Naive thymus-derived CD8-positive, alpha-beta T cell (primary cell): ENCODE results near the gene PRSS27. TPM values are rescaled to one million over a fixed set of nuclear protein-coding genes. Genes with fewer than 3 reads are reported as not detected.

Experiments
- ATAC-seq, 2 donors: fragments of 150-1000 bp; cut with Tn5 transposase in 1 of 2; sonication (Bioruptor Pico), chemical (Tn5 transposase) in 1 of 2; 1 replicate in 1 of 2; 2 replicates in 1 of 2; pipeline ENCODE4 v1.10.0; 2021; ENCODE audit warnings: mild to moderate bottlenecking in 2 of 2, moderate library complexity in 2 of 2
- POLR2A ChIA-PET: fragments of 350-600 bp; sonication (Branson Sonifier 250); formaldehyde crosslinking; loops from one replicate; lab custom pipeline; 2021; ENCODE audit warnings: antibody characterized with exemption; lab: Charles Lee
- DNase-seq, 10 donors: peaks; one replicate each; pipeline versions ENCODE4 v3.0.0 to v3.0.0-alpha.2; 2020 to 2022
- H3K27ac Mint-ChIP-seq, 10 donors: one replicate each; pipeline ENCODE4 v1.8.0; 2020 to 2022; ENCODE audit warnings: mild to moderate bottlenecking in 10 of 10, mixed read lengths in 10 of 10, moderate library complexity in 4 of 10, inconsistent platforms in 1 of 10
- H3K27me3 Mint-ChIP-seq, 5 donors: one replicate each; pipeline ENCODE4 v1.8.0; 2021 to 2022; ENCODE audit warnings: mixed read lengths in 5 of 5
- H3K36me3 Mint-ChIP-seq, 3 donors: one replicate each; pipeline ENCODE4 v1.8.0; 2020 to 2022; ENCODE audit warnings: mixed read lengths in 3 of 3, mild to moderate bottlenecking in 2 of 3, inconsistent platforms in 1 of 3
- H3K4me1 Mint-ChIP-seq, 4 donors: one replicate each; pipeline ENCODE4 v1.8.0; 2021 to 2022; ENCODE audit warnings: mixed read lengths in 4 of 4
- H3K4me3 Mint-ChIP-seq, 10 donors: one replicate each; pipeline ENCODE4 v1.8.0; 2020 to 2022; ENCODE audit warnings: mild to moderate bottlenecking in 10 of 10, mixed read lengths in 10 of 10, moderate library complexity in 6 of 10, inconsistent platforms in 1 of 10
- H3K9me3 Mint-ChIP-seq, 9 donors: one replicate each; pipeline ENCODE4 v1.8.0; 2020 to 2022; ENCODE audit warnings: mixed read lengths in 9 of 9, mild to moderate bottlenecking in 3 of 9, inconsistent platforms in 1 of 9, moderate library complexity in 1 of 9
- polyA plus RNA-seq, 3 donors: library from polyadenylated mRNA; unstranded; fragments of 300-500 nt; fragmentation: Illumina TruSeq; gene quantifications; one replicate each; pipeline ENCODE4 v1.2.3, GENCODE V29; 2021
- total RNA-seq, 8 experiments: library from RNA in 2 of 8; stranded (reverse) in 2 of 8; gene quantifications; one replicate each; pipeline ENCODE4 v1.2.3 and lab custom pipeline; 2021 to 2026

The PRSS27 gene
- 1 to 10 TPM in 1 of 2 experiments, under 1 TPM in 1; 0.81 to 1.2 TPM for total RNA-seq
- polyA plus RNA-seq: under 1 TPM in 1 of 3 donors, not detected in 2; 0.06 TPM
- 0.49 to 2.1 (median 1.5) reads per million in 6 experiments for total RNA-seq (lab: John Stamatoyannopoulos, UW)

GRCh38 chr16:2720064-2720457, at the start of gene PRSS27:
Gene PRSS27 (minus strand): TSS chr16:2720224. CDS start chr16:2720160, 64 bp downstream.
- DNase-seq (no peak), ATAC-seq (no peak)
- POLR2A ChIA-PET: interaction anchor here (1.0 to 1.4 kb wide), 3 partner anchors 31 to 58 kb away, joined by 3 to 7 read pairs (median 4); partner anchors contain the start of gene KCTD5
- peak within 1 kb of the TSS in 7 of 10 donors; percentile 63 to 91 (median 77) for H3K27ac Mint-ChIP-seq
- peak within 1 kb of the TSS; percentile 50 to 81 (median 72) for H3K4me3 Mint-ChIP-seq
- H3K27me3 Mint-ChIP-seq: peaks cover under 1 to 11% (median 5%) of the 10 kb centered on the region in 5 donors
- no peaks in the 10 kb centered on the region for H3K36me3 Mint-ChIP-seq
- no peaks in the 10 kb centered on the region for H3K9me3 Mint-ChIP-seq
- H3K4me1 Mint-ChIP-seq: peaks cover 1 to 16% (median 8%) of the 10 kb centered on the region in 4 donors

DNA sequence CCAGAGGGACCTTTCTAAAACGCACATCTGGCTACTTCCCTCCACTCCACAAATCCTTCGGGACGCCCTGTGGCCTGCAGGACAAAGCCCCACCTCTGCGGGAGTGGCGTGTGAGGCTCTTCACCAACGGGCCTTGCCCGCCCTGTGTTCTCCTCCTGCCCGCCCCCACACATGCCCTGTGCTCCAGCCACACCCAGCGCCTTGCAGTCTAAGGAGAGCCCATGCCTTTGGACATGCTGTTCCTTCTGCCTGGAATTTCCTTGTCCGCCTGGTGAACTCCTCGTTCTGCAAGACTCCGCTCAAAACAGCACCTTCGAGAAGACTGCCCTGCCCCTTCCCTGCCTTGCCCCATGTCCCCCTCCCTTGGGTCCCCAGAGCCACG, 49.6 kb upstream of the PRSS27 start:
- H3K36me3 Mint-ChIP-seq: peaks cover 6 to 93% (median 34%) of the 10 kb centered on the region in 3 donors
- H3K27me3 Mint-ChIP-seq: no peaks in the 10 kb centered on the region
- peak overlapping the region in 3 of 10 donors; percentile 22 to 55 (median 33) for H3K4me3 Mint-ChIP-seq
- no peaks in the 10 kb centered on the region for H3K9me3 Mint-ChIP-seq
- peak overlapping the region in 4 of 10 donors; percentile 78 to 90 (median 80) for H3K27ac Mint-ChIP-seq
- peaks cover 16 to 47% (median 28%) of the 10 kb centered on the region in 4 donors for H3K4me1 Mint-ChIP-seq
- DNase-seq: no peak
- POLR2A ChIA-PET: interaction anchor here (0.7 to 0.8 kb wide), 2 partner anchors 16 to 17 kb away, joined by 3 to 4 read pairs; no protein-coding TSS in a partner anchor
- peak in 1 of 2 donors; percentile 4 for ATAC-seq

- Mint-ChIP-seq H3K9me3 (no peaks in the 10 kb centered on the region), H3K4me3 (peak overlapping the region in 1 of 10 donors; percentile 33), H3K36me3 (peaks cover 6 to 93% (median 34%) of the 10 kb centered on the region in 3 donors), H3K27me3 (no peaks in the 10 kb centered on the region), H3K27ac (peak overlapping the region in 6 of 10 donors; percentile 13 to 90 (median 57)), H3K4me1 (peaks cover 12 to 42% (median 28%) of the 10 kb centered on the region in 4 donors)
- DNase-seq (no peak), ATAC-seq (no peak)
- POLR2A ChIA-PET: interaction anchor here (0.7 to 2.9 kb wide), 2 partner anchors 9 to 16 kb away, joined by 3 to 14 read pairs; partner anchors contain the start of gene ELOB
These were observed 49.1 kb upstream of the PRSS27 start for GRCh38 chr16:2769100-2769529.

DNA sequence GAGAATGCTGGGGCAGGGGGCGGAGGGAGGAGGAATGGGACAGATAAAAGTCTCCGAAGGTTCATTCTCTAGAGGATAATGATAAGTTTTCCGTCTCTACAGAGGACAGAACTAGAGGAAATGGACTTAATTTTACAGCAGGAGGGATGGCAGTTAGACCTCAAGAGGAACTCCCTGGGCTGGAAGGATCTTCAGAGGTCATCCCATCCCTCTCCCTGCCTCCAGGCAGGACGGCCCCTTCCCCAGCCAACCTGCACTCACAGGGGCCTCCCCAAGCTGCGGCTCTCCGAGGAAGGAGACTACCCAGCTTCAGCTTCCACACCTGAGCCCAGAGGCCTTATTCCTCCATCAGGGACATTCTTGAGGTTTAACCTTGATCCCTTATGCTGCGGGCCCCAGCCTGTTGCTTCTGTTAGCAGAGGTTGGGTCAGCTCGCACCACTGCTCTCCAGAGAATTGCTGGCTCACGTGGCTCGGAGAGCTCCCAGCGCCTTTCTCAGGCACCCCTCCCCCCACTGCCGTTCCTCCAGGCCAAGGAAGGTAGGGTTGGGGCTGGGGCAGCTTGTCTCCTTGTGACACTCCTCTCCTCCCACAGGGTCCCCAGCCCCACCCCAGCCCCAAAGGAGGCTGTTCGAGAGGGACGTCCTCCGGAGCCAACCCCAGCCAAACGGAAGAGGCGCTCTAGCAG, 48.5 kb upstream of the PRSS27 start:
- H3K27ac Mint-ChIP-seq: peak overlapping the region in 4 of 10 donors; percentile 36 to 90 (median 67)
- no peak for ATAC-seq
- H3K4me3 Mint-ChIP-seq: no peak overlapping the region
- no peaks in the 10 kb centered on the region for H3K27me3 Mint-ChIP-seq
- POLR2A ChIA-PET: interaction anchor here (0.7 to 2.9 kb wide), 3 partner anchors 9 to 16 kb away, joined by 3 to 14 read pairs (median 5); partner anchors contain the start of genes ELOB and SRRM2
- no peaks in the 10 kb centered on the region for H3K9me3 Mint-ChIP-seq
- H3K36me3 Mint-ChIP-seq: peaks cover 11 to 95% (median 35%) of the 10 kb centered on the region in 3 donors
- DNase-seq: no peak
- H3K4me1 Mint-ChIP-seq: peaks cover 8 to 39% (median 33%) of the 10 kb centered on the region in 4 donors

DNA sequence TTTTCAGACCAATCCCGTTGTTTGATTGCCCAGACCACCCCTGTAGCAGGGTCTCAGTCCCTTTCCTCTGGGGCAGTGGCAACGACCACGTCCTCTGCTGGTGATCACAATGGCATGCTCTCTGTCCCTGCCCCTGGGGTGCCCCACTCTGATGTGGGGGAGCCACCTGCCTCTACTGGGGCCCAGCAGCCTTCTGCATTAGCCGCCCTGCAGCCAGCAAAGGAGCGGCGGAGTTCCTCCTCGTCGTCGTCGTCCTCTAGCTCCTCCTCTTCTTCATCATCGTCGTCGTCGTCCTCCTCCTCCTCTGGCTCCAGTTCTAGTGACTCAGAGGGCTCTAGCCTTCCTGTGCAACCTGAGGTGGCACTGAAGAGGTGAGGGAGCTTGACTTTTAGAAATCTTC, 47.9 kb upstream of the PRSS27 start:
- no peak for DNase-seq
- Mint-ChIP-seq H3K27ac (peak overlapping the region in 6 of 10 donors; percentile 48 to 90 (median 70)), H3K9me3 (no peaks in the 10 kb centered on the region), H3K4me3 (peak overlapping the region in 2 of 10 donors; percentile 16 to 45), H3K4me1 (peaks cover 8 to 41% (median 34%) of the 10 kb centered on the region in 4 donors), H3K27me3 (no peaks in the 10 kb centered on the region), H3K36me3 (peaks cover 16 to 99% (median 39%) of the 10 kb centered on the region in 3 donors)
- ATAC-seq: no peak
- POLR2A ChIA-PET: interaction anchor here (1.3 to 2.9 kb wide), 2 partner anchors 10 to 15 kb away, joined by 5 to 14 read pairs; partner anchors contain the start of genes ELOB and SRRM2

- no peak for DNase-seq
- H3K4me3 Mint-ChIP-seq: peak overlapping the region in 1 of 10 donors; percentile 45
These were observed 47.2 kb upstream of the PRSS27 start for GRCh38 chr16:2767140-2767731.

GRCh38 chr16:2766430-2767139, 46.6 kb upstream of the PRSS27 start:
- no peak for ATAC-seq
- H3K4me3 Mint-ChIP-seq: peak overlapping the region in 4 of 10 donors; percentile 38 to 51 (median 42)

More at GRCh38 chr16:2767140-2767731, 47.2 kb upstream of the PRSS27 start:
- ATAC-seq: no peak
- H3K4me1 Mint-ChIP-seq: peaks cover 4 to 41% (median 32%) of the 10 kb centered on the region in 4 donors
- H3K36me3 Mint-ChIP-seq: peaks cover 22 to 100% (median 42%) of the 10 kb centered on the region in 3 donors
- POLR2A ChIA-PET: interaction anchor here (1.3 to 2.9 kb wide), 3 partner anchors 8 to 15 kb away, joined by 5 to 14 read pairs (median 6); partner anchors contain the start of genes ELOB and SRRM2
- H3K27ac Mint-ChIP-seq: peak overlapping the region in 2 of 10 donors; percentile 80 to 90
- H3K27me3 Mint-ChIP-seq: no peaks in the 10 kb centered on the region
- no peaks in the 10 kb centered on the region for H3K9me3 Mint-ChIP-seq

GRCh38 chr16:2765462-2766404, 45.7 kb upstream of the PRSS27 start:
- Mint-ChIP-seq H3K36me3 (peaks cover 28 to 100% (median 55%) of the 10 kb centered on the region in 3 donors), H3K9me3 (no peaks in the 10 kb centered on the region), H3K27me3 (no peaks in the 10 kb centered on the region), H3K4me1 (peaks cover 0 to 51% (median 31%) of the 10 kb centered on the region in 4 donors), H3K4me3 (peak overlapping the region in 3 of 10 donors; percentile 40 to 51 (median 45)), H3K27ac (peak overlapping the region in 5 of 10 donors; percentile 4 to 90 (median 34))
- POLR2A ChIA-PET: interaction anchor here (0.6 to 2.9 kb wide), 5 partner anchors 10 to 111 kb away, joined by 3 to 14 read pairs (median 4); partner anchors contain the start of gene ELOB
- DNase-seq: no peak
- ATAC-seq: no peak

More at GRCh38 chr16:2766430-2767139, 46.6 kb upstream of the PRSS27 start:
- no peaks in the 10 kb centered on the region for H3K27me3 Mint-ChIP-seq
- POLR2A ChIA-PET: interaction anchor here (0.6 to 2.9 kb wide), 3 partner anchors 9 to 111 kb away, joined by 4 to 14 read pairs (median 6); partner anchors contain the start of gene ELOB
- H3K36me3 Mint-ChIP-seq: peaks cover 23 to 100% (median 47%) of the 10 kb centered on the region in 3 donors
- H3K27ac Mint-ChIP-seq: peak overlapping the region in 6 of 10 donors; percentile 4 to 90 (median 33)
- no peaks in the 10 kb centered on the region for H3K9me3 Mint-ChIP-seq
- H3K4me1 Mint-ChIP-seq: peaks cover 4 to 42% (median 33%) of the 10 kb centered on the region in 4 donors
- no peak for DNase-seq

DNA sequence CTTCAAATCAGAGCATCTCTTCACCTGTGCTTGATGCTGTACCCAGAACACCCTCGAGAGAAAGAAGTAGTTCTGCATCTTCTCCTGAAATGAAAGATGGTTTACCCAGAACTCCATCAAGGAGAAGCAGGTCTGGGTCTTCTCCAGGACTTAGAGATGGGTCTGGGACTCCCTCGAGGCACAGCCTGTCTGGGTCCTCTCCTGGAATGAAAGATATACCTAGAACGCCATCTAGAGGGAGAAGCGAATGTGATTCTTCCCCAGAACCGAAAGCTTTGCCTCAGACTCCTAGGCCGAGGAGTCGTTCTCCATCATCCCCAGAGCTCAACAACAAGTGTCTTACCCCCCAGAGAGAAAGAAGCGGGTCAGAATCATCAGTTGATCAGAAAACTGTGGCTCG, 44.7 kb upstream of the PRSS27 start:
- no peak for DNase-seq
- Mint-ChIP-seq H3K36me3 (peaks cover 29 to 100% (median 60%) of the 10 kb centered on the region in 3 donors), H3K27me3 (no peaks in the 10 kb centered on the region), H3K4me1 (peaks cover 0 to 56% (median 37%) of the 10 kb centered on the region in 4 donors), H3K9me3 (no peaks in the 10 kb centered on the region), H3K27ac (peak overlapping the region in 5 of 10 donors; percentile 10 to 90 (median 21)), H3K4me3 (no peak overlapping the region)
- no peak for ATAC-seq
- POLR2A ChIA-PET: interaction anchor here (0.8 to 2.3 kb wide), 2 partner anchors 11 to 14 kb away, joined by 3 to 6 read pairs; no protein-coding TSS in a partner anchor

- peak in 1 of 2 donors; percentile 17 for ATAC-seq
- peak overlapping the region in 3 of 10 donors; percentile 34 to 79 (median 67) for H3K27ac Mint-ChIP-seq
These were observed 43.1 kb upstream of the PRSS27 start for GRCh38 chr16:2763173-2763572.

More at GRCh38 chr16:2763173-2763572, 43.1 kb upstream of the PRSS27 start:
- Mint-ChIP-seq H3K9me3 (no peaks in the 10 kb centered on the region), H3K27me3 (no peaks in the 10 kb centered on the region), H3K36me3 (peaks cover 40 to 100% (median 66%) of the 10 kb centered on the region in 3 donors), H3K4me1 (peaks cover 0 to 56% (median 38%) of the 10 kb centered on the region in 4 donors), H3K4me3 (no peak overlapping the region)
- DNase-seq: no peak
- POLR2A ChIA-PET: interaction anchor here (0.9 to 1.7 kb wide), 3 partner anchors 10 to 14 kb away, joined by 3 to 5 read pairs (median 3); partner anchors contain the start of gene ELOB
